Spleen (tissue), 7 donors: ENCODE data around the gene TTC19.
"Not testable (repeated sequence)": the region's sequence is repeated elsewhere in the genome, so short reads cannot be mapped to it uniquely, and the experiment has no call there.

Experiments used
- POLR2AphosphoS5 ChIP-seq, 3 donors: sonication (generic); formaldehyde crosslinking; IDR thresholded peaks; one replicate each; pipeline ENCODE4 v1.5.1; 2017; ENCODE audit warnings: antibody characterized with exemption in 3 of 3
- TF ChIP-seq, protein P1 (sequence below), 11 experiments: fragments of 200-600 bp in 7 of 11; fragments of 450-650 bp in 4 of 11; sonication (generic) in 4 of 11; IDR thresholded peaks in 8 of 11; conservative IDR thresholded peaks in 3 of 11; 1 replicate in 7 of 11; 2 replicates in 4 of 11; pipeline versions ENCODE4 v1.4.0 to v1.8.0; 2016 to 2021; ENCODE audit warnings: antibody characterized with exemption in 11 of 11, inconsistent platforms in 4 of 11, mild to moderate bottlenecking in 1 of 11
- donor health status: DM: no; HTN: no; CAD: no; lungs with moderate emphysema.
- donor health status: DM: no; HTN: no; CAD: no.
- donor health status: DM: no; HTN: no; CAD: no.

DNA sequence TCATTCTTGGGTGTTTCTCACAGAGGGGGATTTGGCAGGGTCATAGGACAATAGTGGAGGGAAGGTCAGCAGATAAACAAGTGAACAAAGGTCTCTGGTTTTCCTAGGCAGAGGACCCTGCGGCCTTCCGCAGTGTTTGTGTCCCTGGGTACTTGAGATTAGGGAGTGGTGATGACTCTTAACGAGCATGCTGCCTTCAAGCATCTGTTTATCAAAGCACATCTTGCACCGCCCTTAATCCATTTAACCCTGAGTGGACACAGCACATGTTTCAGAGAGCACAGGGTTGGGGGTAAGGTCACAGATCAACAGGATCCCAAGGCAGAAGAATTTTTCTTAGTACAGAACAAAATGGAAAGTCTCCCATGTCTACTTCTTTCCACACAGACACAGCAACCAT lies 20.6 kb upstream of the TTC19 start:
- not testable (repeated sequence) for TF ChIP-seq POLR2AphosphoS5 (IDR thresholded peaks at IDR 0.05)
- TF ChIP-seq, protein P1, sequence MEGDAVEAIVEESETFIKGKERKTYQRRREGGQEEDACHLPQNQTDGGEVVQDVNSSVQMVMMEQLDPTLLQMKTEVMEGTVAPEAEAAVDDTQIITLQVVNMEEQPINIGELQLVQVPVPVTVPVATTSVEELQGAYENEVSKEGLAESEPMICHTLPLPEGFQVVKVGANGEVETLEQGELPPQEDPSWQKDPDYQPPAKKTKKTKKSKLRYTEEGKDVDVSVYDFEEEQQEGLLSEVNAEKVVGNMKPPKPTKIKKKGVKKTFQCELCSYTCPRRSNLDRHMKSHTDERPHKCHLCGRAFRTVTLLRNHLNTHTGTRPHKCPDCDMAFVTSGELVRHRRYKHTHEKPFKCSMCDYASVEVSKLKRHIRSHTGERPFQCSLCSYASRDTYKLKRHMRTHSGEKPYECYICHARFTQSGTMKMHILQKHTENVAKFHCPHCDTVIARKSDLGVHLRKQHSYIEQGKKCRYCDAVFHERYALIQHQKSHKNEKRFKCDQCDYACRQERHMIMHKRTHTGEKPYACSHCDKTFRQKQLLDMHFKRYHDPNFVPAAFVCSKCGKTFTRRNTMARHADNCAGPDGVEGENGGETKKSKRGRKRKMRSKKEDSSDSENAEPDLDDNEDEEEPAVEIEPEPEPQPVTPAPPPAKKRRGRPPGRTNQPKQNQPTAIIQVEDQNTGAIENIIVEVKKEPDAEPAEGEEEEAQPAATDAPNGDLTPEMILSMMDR (IDR thresholded peaks at IDR 0.05 in 8 of 11, conservative IDR thresholded peaks at IDR 0.05 in 3 of 11) = not testable (repeated sequence)
